KOPT-K1 (cell line): ENCODE results near the gene OR8A1.
"Not testable (repeated sequence)": the region's sequence is repeated elsewhere in the genome, so short reads cannot be mapped to it uniquely, and the experiment has no call there.

Experiments
- H3K27ac ChIP-seq: fragments of 200-600 bp; sonication (generic); 2 replicates; pipeline ENCODE4 v1.5.1; 2016; ENCODE audit warnings: antibody characterized with exemption, mild to moderate bottlenecking, low read depth, low read length; ENCODE audit not compliant: poor library complexity, severe bottlenecking
- H3K36me3 ChIP-seq: fragments of 200-600 bp; sonication (generic); 2 replicates; pipeline ENCODE4 v1.5.1; 2017; ENCODE audit warnings: antibody characterized with exemption, mild to moderate bottlenecking, low read length, moderate library complexity; ENCODE audit not compliant: insufficient read depth
- H3K9me3 ChIP-seq: fragments of 200-600 bp; sonication (generic); 2 replicates; pipeline ENCODE4 v1.5.1; 2017; ENCODE audit warnings: antibody characterized with exemption, low read length, mild to moderate bottlenecking; ENCODE audit not compliant: insufficient read depth, poor library complexity, severe bottlenecking

OR8A1 gene

DNA sequence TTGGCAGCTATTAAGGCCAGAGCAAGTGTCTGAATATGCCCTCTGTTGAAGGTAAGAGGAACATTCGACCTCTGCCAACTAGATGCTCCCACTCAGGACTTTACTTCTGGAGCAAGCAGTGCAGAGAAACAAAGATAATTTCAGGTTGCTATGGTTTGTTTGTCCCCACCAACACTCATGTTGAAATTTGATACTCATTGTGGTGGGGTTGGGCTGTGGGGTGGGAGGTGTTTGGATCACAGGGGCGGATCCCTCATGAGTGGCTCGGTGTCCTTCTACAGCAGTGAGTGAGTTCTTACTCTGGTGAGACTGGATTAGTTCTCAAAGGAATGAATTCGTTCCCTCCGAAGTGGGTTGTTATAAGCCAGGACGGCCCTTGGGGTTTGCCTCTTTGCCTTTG is 12.0 kb downstream of the OR8A1 start:
- Histone ChIP-seq H3K27ac (no peak overlapping the region), H3K36me3 (no peaks in the 10 kb centered on the region)

GRCh38 chr11:124582565-124582964 is 12.8 kb downstream of the OR8A1 start:
- Histone ChIP-seq H3K9me3 (no peaks in the 10 kb centered on the region), H3K27ac (no peak overlapping the region), H3K36me3 (no peaks in the 10 kb centered on the region)

More for the DNA sequence above, 12.0 kb downstream of the OR8A1 start:
- no peaks in the 10 kb centered on the region for H3K9me3 ChIP-seq

GRCh38 chr11:124583781-124584180 is 14.0 kb downstream of the OR8A1 start:
- H3K9me3 ChIP-seq, result no peaks in the 10 kb centered on the region
- no peaks in the 10 kb centered on the region for H3K36me3 ChIP-seq
- no peak overlapping the region for H3K27ac ChIP-seq

DNA sequence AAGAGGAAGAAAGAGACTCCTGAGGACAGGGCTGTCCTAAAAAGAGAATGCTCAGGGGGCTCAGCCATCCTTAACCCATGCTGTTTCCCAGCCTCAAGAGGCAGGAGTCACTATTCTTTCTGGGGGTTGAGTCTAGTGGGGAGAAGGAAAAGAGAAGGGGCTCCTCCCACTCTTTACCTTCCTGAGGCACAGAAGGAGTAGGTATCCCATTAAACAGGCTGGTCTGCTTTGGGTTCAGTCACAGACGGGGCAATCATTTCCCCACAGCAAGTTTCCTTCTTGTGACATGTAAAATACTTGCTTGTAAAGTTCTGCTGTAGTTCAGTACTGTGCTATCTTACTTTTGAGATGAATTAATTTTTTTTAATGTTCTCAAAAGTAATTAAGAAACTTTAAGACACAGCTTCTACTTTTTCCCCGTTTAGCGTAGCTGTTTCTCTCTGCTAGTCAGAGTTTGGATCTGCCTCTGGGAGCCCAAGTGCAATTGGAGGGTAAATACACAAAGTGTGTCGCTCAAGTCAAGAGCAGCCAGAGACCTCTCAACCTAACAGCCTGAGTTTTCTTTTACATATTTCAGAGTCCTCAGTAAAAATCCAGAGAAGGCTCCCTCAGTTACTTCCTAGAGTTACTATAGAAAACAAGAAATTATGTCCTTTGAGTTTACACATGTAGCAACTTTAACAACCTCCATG is 15.0 kb downstream of the OR8A1 start:
- H3K36me3 ChIP-seq, result no peaks in the 10 kb centered on the region

DNA sequence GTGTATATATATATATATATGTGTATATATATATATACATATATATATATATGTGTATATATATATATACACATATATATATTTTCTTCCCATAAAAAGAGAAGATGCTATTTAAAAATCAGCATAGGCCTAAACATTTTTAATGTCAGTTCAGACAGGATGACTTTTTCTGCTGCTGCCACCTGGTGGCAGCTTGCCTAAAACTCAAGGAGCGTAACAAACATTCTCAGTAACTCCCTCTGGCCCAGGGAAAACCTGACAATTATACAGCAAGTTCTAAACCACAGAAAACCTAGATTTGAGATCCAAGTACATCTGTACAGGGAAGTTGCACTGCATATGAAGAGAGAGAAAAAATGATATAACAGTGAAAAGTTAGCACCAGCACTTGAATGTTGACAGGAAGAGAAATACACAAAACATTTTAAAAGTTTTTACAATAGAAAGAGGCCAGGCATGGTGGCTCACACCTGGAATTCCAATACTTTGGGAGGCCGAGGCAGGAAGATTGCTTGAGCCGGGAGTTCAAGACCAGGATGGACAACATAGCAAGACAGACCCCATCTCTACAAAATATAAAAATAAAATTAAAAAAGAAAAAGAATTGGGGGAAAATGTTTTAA is 16.6 kb downstream of the OR8A1 start:
- Histone ChIP-seq H3K9me3 (no peaks in the 10 kb centered on the region), H3K36me3 (no peaks in the 10 kb centered on the region), H3K27ac (no peak overlapping the region)

More for the DNA sequence above, 15.0 kb downstream of the OR8A1 start:
- no peak overlapping the region for H3K27ac ChIP-seq
- H3K9me3 ChIP-seq, result no peaks in the 10 kb centered on the region

DNA sequence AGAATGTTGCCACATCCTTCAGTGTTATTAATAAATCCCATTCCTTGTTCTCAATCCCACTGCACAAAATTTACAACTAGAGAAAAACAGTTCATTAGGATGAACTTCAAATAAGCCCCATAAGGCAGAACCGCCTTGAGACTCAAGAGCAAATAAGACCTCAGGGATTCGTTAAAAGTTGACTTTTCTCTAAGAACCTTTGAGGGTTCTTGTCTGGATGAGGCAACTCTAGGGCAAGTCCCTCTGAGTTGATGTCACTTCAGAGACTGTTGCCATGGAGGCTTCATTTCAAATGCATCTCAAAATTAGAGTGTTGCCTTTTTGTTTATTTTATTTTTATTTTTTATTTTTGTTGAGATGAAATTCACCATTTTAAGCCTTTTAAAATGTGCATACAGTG is 21.6 kb downstream of the OR8A1 start:
- no peak overlapping the region for H3K27ac ChIP-seq
- no peaks in the 10 kb centered on the region for H3K36me3 ChIP-seq
- H3K9me3 ChIP-seq, result no peaks in the 10 kb centered on the region

DNA sequence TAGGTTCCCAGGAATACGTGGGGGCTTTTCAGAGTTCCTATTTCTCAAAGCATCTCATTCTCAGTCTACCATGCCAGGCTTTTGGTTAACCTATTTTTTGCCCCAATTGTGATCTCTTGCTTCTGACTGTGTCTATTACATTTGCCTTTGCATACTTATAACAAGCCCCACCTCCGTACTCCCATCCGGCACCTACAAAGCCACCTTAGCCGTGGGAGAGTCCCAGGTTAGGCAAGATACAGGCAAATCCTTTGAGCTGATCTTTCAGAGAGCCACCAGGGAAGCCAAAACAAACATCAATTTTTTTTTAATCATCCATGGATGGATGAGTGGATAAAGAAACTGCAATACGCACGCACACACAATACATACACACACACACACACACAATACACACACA is 22.8 kb downstream of the OR8A1 start:
- Histone ChIP-seq H3K27ac (no peak overlapping the region), H3K9me3 (no peaks in the 10 kb centered on the region), H3K36me3 (no peaks in the 10 kb centered on the region)

- Histone ChIP-seq H3K9me3 (no peaks in the 10 kb centered on the region), H3K36me3 (no peaks in the 10 kb centered on the region), H3K27ac (no peak overlapping the region)
Observed at GRCh38 chr11:124595302-124595701, 25.5 kb downstream of the OR8A1 start.

DNA sequence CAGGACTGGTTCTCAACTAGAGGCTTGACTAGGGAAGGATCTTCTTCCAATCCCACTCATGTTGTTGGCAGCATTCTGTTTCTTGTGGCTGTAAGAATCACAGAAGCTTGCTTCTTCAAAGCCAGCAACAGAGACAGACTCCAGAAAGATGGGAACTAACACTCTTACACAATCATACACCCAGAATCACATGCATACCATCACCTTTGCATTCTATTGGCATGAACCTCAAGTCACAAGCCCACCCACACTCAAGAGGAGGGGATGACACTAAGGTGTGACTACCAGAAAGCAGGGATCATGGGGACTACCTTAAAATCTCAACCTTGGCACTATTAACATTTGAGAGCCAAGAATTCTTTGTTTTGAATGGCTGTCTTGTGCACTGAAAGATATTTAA is 27.8 kb downstream of the OR8A1 start:
- Histone ChIP-seq H3K36me3 (no peaks in the 10 kb centered on the region), H3K9me3 (no peaks in the 10 kb centered on the region), H3K27ac (no peak overlapping the region)

DNA sequence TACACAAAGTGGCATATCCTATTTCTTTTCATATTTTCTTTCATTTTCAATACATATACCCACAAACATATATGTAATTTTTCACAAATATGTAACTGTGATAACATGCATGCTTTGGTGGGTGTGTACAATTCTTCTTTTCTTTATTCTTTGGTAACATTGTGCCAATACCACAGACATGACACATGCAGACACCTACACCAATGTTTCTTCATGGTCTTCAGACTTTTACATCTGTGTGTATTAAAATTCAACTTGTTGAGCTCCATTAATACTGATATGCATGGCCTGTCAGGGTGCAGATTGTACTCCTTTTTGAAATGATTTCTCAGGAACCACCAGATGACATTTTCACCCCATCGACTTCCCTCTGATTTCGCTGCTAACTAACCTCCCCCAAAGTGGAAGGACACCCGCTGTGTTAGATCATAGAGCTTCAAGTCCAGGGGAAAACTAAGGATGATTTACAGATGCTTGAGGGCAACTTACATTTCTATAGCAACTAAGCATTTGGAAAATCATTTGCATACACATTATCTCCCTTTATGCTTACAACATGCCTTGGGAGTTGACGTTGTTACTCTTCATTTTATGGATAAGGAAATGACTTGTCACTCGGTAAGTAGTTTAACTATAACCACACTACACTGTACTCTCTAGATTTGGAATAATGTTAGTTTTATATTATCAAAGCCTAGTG is 31.0 kb downstream of the OR8A1 start:
- no peaks in the 10 kb centered on the region for H3K9me3 ChIP-seq
- H3K27ac ChIP-seq, result no peak overlapping the region
- H3K36me3 ChIP-seq, result no peaks in the 10 kb centered on the region

GRCh38 chr11:124602193-124602592 is 32.4 kb downstream of the OR8A1 start:
- Histone ChIP-seq H3K27ac (no peak overlapping the region), H3K36me3 (no peaks in the 10 kb centered on the region), H3K9me3 (no peaks in the 10 kb centered on the region)

DNA sequence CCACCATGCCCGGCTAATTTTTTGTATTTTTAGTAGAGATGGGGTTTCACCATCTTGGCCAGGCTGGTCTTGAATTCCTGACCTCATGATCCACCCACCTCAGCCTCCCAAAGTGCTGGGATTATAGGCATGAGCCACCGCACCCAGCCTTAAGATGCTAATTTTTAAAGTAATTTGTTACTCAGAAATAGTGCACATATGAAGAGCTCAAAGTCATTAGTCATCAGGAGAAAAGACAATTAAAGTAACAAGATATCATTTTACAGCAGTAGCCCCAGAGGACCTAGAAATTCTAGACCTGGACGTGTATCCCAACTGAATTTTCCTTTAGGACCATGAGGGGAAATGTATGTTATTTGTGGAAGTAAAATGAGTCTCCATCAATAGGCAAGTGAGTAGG is 32.9 kb downstream of the OR8A1 start:
- H3K9me3 ChIP-seq, H3K36me3 ChIP-seq, H3K27ac ChIP-seq: not testable (repeated sequence)

GRCh38 chr11:124605719-124606118 is 35.9 kb downstream of the OR8A1 start:
- H3K36me3 ChIP-seq, result no peaks in the 10 kb centered on the region
- H3K27ac ChIP-seq, result no peak overlapping the region
- H3K9me3 ChIP-seq, result no peaks in the 10 kb centered on the region

- H3K9me3 ChIP-seq, result no peaks in the 10 kb centered on the region
- no peaks in the 10 kb centered on the region for H3K36me3 ChIP-seq
- H3K27ac ChIP-seq, result no peak overlapping the region
Observed at GRCh38 chr11:124608147-124608546, 38.4 kb downstream of the OR8A1 start.

- Histone ChIP-seq H3K36me3 (no peaks in the 10 kb centered on the region), H3K27ac (no peak overlapping the region), H3K9me3 (no peaks in the 10 kb centered on the region)
Observed at GRCh38 chr11:124610295-124610694, 40.5 kb downstream of the OR8A1 start.

GRCh38 chr11:124611064-124611463 is 41.3 kb downstream of the OR8A1 start, which contains the start of gene PANX3:
PANX3 (plus strand) TSS chr11:124611428; CDS start chr11:124611557, 129 bp downstream.
- Histone ChIP-seq H3K36me3 (no peaks in the 10 kb centered on the region), H3K9me3 (no peaks in the 10 kb centered on the region), H3K27ac (no peak within 1 kb of the TSS)
